WTC11 (cell line): ENCODE data around the gene RASEF. TPM values are rescaled to one million over a fixed set of nuclear protein-coding genes. Genes with fewer than 3 reads are reported as not detected.

Experiments used
- ATAC-seq: fragments of 200-7000 bp; cut with Tn5 transposase; 2 replicates; pipeline ENCODE4 v1.10.0; 2021; ENCODE audit warnings: mild to moderate bottlenecking, moderate library complexity
- CTCF ChIA-PET: fragments of 300-600 bp; sonication (Branson Sonifier 250); formaldehyde crosslinking; loops from one replicate; lab custom pipeline; 2021; ENCODE audit warnings: antibody characterized with exemption; lab: Charles Lee
- POLR2A ChIA-PET: fragments of 350-600 bp; sonication (Branson Sonifier 250); formaldehyde crosslinking; loops from one replicate; lab custom pipeline; 2021; ENCODE audit warnings: antibody characterized with exemption; lab: Charles Lee
- DNase-seq: peaks from one replicate; pipeline ENCODE4 v3.0.0; 2021; ENCODE audit warnings: low spot score
- H3K27ac Mint-ChIP-seq: 2 replicates; pipeline ENCODE4 v1.8.0; 2021; ENCODE audit warnings: mixed read lengths
- H3K27me3 Mint-ChIP-seq: 2 replicates; pipeline ENCODE4 v1.8.0; 2021; ENCODE audit warnings: low read depth, mild to moderate bottlenecking, moderate library complexity, mixed read lengths
- H3K36me3 Mint-ChIP-seq: 2 replicates; pipeline ENCODE4 v1.8.0; 2021; ENCODE audit warnings: mixed read lengths
- H3K4me1 Mint-ChIP-seq: 2 replicates; pipeline ENCODE4 v1.8.0; 2022; ENCODE audit warnings: mixed read lengths
- H3K4me3 Mint-ChIP-seq: 2 replicates; pipeline ENCODE4 v1.8.0; 2021; ENCODE audit warnings: mild to moderate bottlenecking, moderate library complexity, mixed read lengths
- H3K9me3 Mint-ChIP-seq: 2 replicates; pipeline ENCODE4 v1.8.0; 2021; ENCODE audit warnings: mixed read lengths
- AFF4 ChIP-seq: sonication (generic); formaldehyde crosslinking; IDR thresholded peaks from 2 replicates; pipeline ENCODE4 v1.8.1; 2023; ENCODE audit warnings: mild to moderate bottlenecking, missing genetic modification reagents, borderline replicate concordance
- ATF1 ChIP-seq: sonication (generic); formaldehyde crosslinking; IDR thresholded peaks from 2 replicates; pipeline ENCODE4 v1.8.1; 2023; ENCODE audit warnings: mild to moderate bottlenecking, moderate library complexity, missing genetic modification reagents
- ATF6 ChIP-seq: sonication (generic); formaldehyde crosslinking; IDR thresholded peaks from 2 replicates; pipeline ENCODE4 v1.8.1; 2023; ENCODE audit warnings: mild to moderate bottlenecking, missing genetic modification reagents
- CBFB ChIP-seq: sonication (generic); formaldehyde crosslinking; IDR thresholded peaks from 2 replicates; pipeline ENCODE4 v1.8.1; 2022; ENCODE audit warnings: mild to moderate bottlenecking, low read depth, missing genetic modification reagents
- E2F1 ChIP-seq: sonication (generic); formaldehyde crosslinking; IDR thresholded peaks from 2 replicates; pipeline ENCODE4 v1.8.0; 2022; ENCODE audit warnings: mild to moderate bottlenecking, missing genetic modification reagents
- EMX1 ChIP-seq: fragments of 250-450 bp; sonication (Bioruptor Pico); IDR thresholded peaks from 2 replicates; pipeline ENCODE4 v1.8.0; 2021; ENCODE audit warnings: mild to moderate bottlenecking
- ERG ChIP-seq: fragments of 250-450 bp; sonication (Bioruptor Pico); IDR thresholded peaks from 2 replicates; pipeline ENCODE4 v1.8.0; 2021; ENCODE audit warnings: mild to moderate bottlenecking
- FOXP4 ChIP-seq: sonication (generic); formaldehyde crosslinking; IDR thresholded peaks from 2 replicates; pipeline ENCODE4 v1.8.0; 2022; ENCODE audit warnings: mild to moderate bottlenecking, missing genetic modification reagents
- GRHL2 ChIP-seq: fragments of 250-450 bp; sonication (Bioruptor Pico); IDR thresholded peaks from 2 replicates; pipeline ENCODE4 v1.8.0; 2022; ENCODE audit warnings: mild to moderate bottlenecking, moderate library complexity; ENCODE audit not compliant: insufficient replicate concordance, severe bottlenecking
- HMGXB4 ChIP-seq: sonication (generic); formaldehyde crosslinking; IDR thresholded peaks from 2 replicates; pipeline ENCODE4 v1.8.1; 2023; ENCODE audit warnings: mild to moderate bottlenecking, moderate library complexity, missing genetic modification reagents
- JUN ChIP-seq: sonication (generic); formaldehyde crosslinking; IDR thresholded peaks from 2 replicates; pipeline ENCODE4 v1.8.0; 2023; ENCODE audit warnings: mild to moderate bottlenecking, missing genetic modification reagents
- PRRX2 ChIP-seq: fragments of 250-450 bp; sonication (Bioruptor Pico); IDR thresholded peaks from 2 replicates; pipeline ENCODE4 v1.8.0; 2021; ENCODE audit warnings: mild to moderate bottlenecking
- RELA ChIP-seq: sonication (generic); formaldehyde crosslinking; IDR thresholded peaks from 2 replicates; pipeline ENCODE4 v1.8.1; 2022; ENCODE audit warnings: missing genetic modification reagents, mild to moderate bottlenecking, borderline replicate concordance
- STAT6 ChIP-seq: sonication (generic); formaldehyde crosslinking; conservative IDR thresholded peaks from 2 replicates; pipeline ENCODE4 v1.8.1; 2023; ENCODE audit warnings: mild to moderate bottlenecking, low read depth, missing genetic modification reagents, moderate library complexity
- TCF7 ChIP-seq: sonication (generic); formaldehyde crosslinking; IDR thresholded peaks from 2 replicates; pipeline ENCODE4 v1.8.0; 2022; ENCODE audit warnings: mild to moderate bottlenecking, low read depth, missing genetic modification reagents, moderate library complexity
- USF2 ChIP-seq: sonication (generic); formaldehyde crosslinking; IDR thresholded peaks from 2 replicates; pipeline ENCODE4 v1.8.1; 2023; ENCODE audit warnings: mild to moderate bottlenecking, missing genetic modification reagents, moderate library complexity
- ZNF219 ChIP-seq: sonication (generic); formaldehyde crosslinking; IDR thresholded peaks from 2 replicates; pipeline ENCODE4 v1.8.0; 2023; ENCODE audit warnings: missing genetic modification reagents, mild to moderate bottlenecking, borderline replicate concordance
- ZNF232 ChIP-seq: sonication (generic); formaldehyde crosslinking; IDR thresholded peaks from 2 replicates; pipeline ENCODE4 v1.8.0; 2022; ENCODE audit warnings: mild to moderate bottlenecking, missing genetic modification reagents
- ZNF671 ChIP-seq: fragments of 250-450 bp; sonication (Bioruptor Pico); IDR thresholded peaks from 2 replicates; pipeline ENCODE4 v1.8.0; 2021; ENCODE audit warnings: mild to moderate bottlenecking
- total RNA-seq: library from RNA; stranded (reverse); gene quantifications from 3 replicates; pipeline ENCODE4 v1.2.3, GENCODE V29; 2021

The RASEF gene
- total RNA-seq, 1 experiment from 2014 or later = 6.5 TPM

GRCh38 chr9:83034026-83034425 is 28.9 kb downstream of the RASEF start (continued):
- TF ChIP-seq GRHL2 (CRISPR knock-in tag) (no peak), ATF6 (no peak), CBFB (CRISPR knock-in tag) (no peak)

- H3K36me3 Mint-ChIP-seq = no peaks in the 10 kb centered on the region
- no peak overlapping the region for H3K27ac Mint-ChIP-seq
- H3K4me1 Mint-ChIP-seq = 0 out of 2 replicates have a peak, but pooled peaks cover 3% of the 10 kb centered on the region
- peaks cover 8% of the 10 kb centered on the region for H3K9me3 Mint-ChIP-seq
- ChIA-PET CTCF (no interaction called here), POLR2A (no interaction called here)
- no peak for DNase-seq
- no peak for ATAC-seq
- TF ChIP-seq STAT6 (CRISPR knock-in tag) (no peak), JUN (CRISPR knock-in tag) (no peak), ZNF232 (CRISPR knock-in tag) (no peak), USF2 (CRISPR knock-in tag) (no peak), AFF4 (CRISPR knock-in tag) (no peak), EMX1 (CRISPR knock-in tag) (no peak), TCF7 (CRISPR knock-in tag) (no peak), HMGXB4 (CRISPR knock-in tag) (no peak), E2F1 (CRISPR knock-in tag) (no peak), ERG (CRISPR knock-in tag) (no peak), FOXP4 (CRISPR knock-in tag) (no peak), ZNF219 (CRISPR knock-in tag) (no peak), PRRX2 (CRISPR knock-in tag) (no peak), ATF1 (CRISPR knock-in tag) (no peak), ZNF671 (CRISPR knock-in tag) (no peak), RELA (CRISPR knock-in tag) (no peak)
- no peaks in the 10 kb centered on the region for H3K27me3 Mint-ChIP-seq
- no peak overlapping the region for H3K4me3 Mint-ChIP-seq
These were observed 30.8 kb downstream of the RASEF start for GRCh38 chr9:83032065-83032625.
